ENCODE results near the gene TRAF3.

Gene TRAF3

GRCh38 chr14:102817942-102818940 lies 41.0 kb downstream of the TRAF3 start:
- H3K4me3 ChIP-seq (replicated peaks; ENCODE audit: insufficient read depth, low read length), result no peak overlapping the region
- TF ChIP-seq GABPA (IDR thresholded peaks at IDR 0.05; ENCODE audit: low read depth), result no peak
- no peak for TF ChIP-seq POLR2AphosphoS5 (IDR thresholded peaks at IDR 0.05; ENCODE audit: low read depth)
- no peak for TF ChIP-seq CTCF (IDR thresholded peaks at IDR 0.05; ENCODE audit: insufficient read depth, low read length)
- no peak for TF ChIP-seq REST (IDR thresholded peaks at IDR 0.05; ENCODE audit: insufficient replicate concordance, low read depth)
- TF ChIP-seq SPI1 (IDR thresholded peaks at IDR 0.05; ENCODE audit: borderline replicate concordance, low read depth), result no peak

GRCh38 chr14:102819176-102819628 lies 42.0 kb downstream of the TRAF3 start:
- no peak for TF ChIP-seq POLR2AphosphoS5 (IDR thresholded peaks at IDR 0.05; ENCODE audit: low read depth)
- no peak for TF ChIP-seq SPI1 (IDR thresholded peaks at IDR 0.05; ENCODE audit: borderline replicate concordance, low read depth)
- TF ChIP-seq CTCF (IDR thresholded peaks at IDR 0.05; ENCODE audit: insufficient read depth, low read length), result no peak
- TF ChIP-seq REST (IDR thresholded peaks at IDR 0.05; ENCODE audit: insufficient replicate concordance, low read depth), result no peak
- TF ChIP-seq GABPA (IDR thresholded peaks at IDR 0.05; ENCODE audit: low read depth), result no peak
- Histone ChIP-seq H3K4me3 (replicated peaks; ENCODE audit: insufficient read depth, low read length) (no peak overlapping the region), H3K27me3 (ENCODE audit: insufficient read depth, poor library complexity, severe bottlenecking) (no peaks in the 10 kb centered on the region), H3K27ac (replicated peaks) (no peak overlapping the region)
- no peak for DNase-seq (ENCODE audit: low read depth in 1 of 2, low spot score in 1 of 2)

More at GRCh38 chr14:102817942-102818940, 41.0 kb downstream of the TRAF3 start:
- Histone ChIP-seq H3K27me3 (ENCODE audit: insufficient read depth, poor library complexity, severe bottlenecking) (no peaks in the 10 kb centered on the region), H3K27ac (replicated peaks) (no peak overlapping the region)
- DNase-seq (ENCODE audit: low read depth in 1 of 2, low spot score in 1 of 2), result no peak

GRCh38 chr14:102819747-102820330 lies 42.6 kb downstream of the TRAF3 start:
- Histone ChIP-seq H3K27me3 (ENCODE audit: insufficient read depth, poor library complexity, severe bottlenecking) (no peaks in the 10 kb centered on the region), H3K4me3 (replicated peaks; ENCODE audit: insufficient read depth, low read length) (no peak overlapping the region), H3K27ac (replicated peaks) (no peak overlapping the region)
- DNase-seq (ENCODE audit: low read depth in 1 of 2, low spot score in 1 of 2), result no peak
- TF ChIP-seq CTCF (IDR thresholded peaks at IDR 0.05; ENCODE audit: insufficient read depth, low read length), result no peak
- no peak for TF ChIP-seq SPI1 (IDR thresholded peaks at IDR 0.05; ENCODE audit: borderline replicate concordance, low read depth)
- no peak for TF ChIP-seq REST (IDR thresholded peaks at IDR 0.05; ENCODE audit: insufficient replicate concordance, low read depth)
- TF ChIP-seq POLR2AphosphoS5 (IDR thresholded peaks at IDR 0.05; ENCODE audit: low read depth), result no peak
- no peak for TF ChIP-seq GABPA (IDR thresholded peaks at IDR 0.05; ENCODE audit: low read depth)

Measured in HL-60 (cell line).